Transverse colon (tissue), 3 donors: ENCODE measurements around the gene TCF7L2.

Experiments used
- EP300 ChIP-seq: sonication (generic); formaldehyde crosslinking; IDR thresholded peaks from one replicate; pipeline ENCODE4 v1.6.1; 2017; ENCODE audit warnings: antibody characterized with exemption, low read depth
- POLR2A ChIP-seq: fragments of 450-650 bp; IDR thresholded peaks from one replicate; pipeline ENCODE4 v1.6.1; 2016; ENCODE audit warnings: antibody characterized with exemption, mild to moderate bottlenecking, moderate library complexity
- TF ChIP-seq, protein P1 (sequence below), 5 experiments: fragments of 200-600 bp in 3 of 5; fragments of 450-650 bp in 2 of 5; sonication (generic) in 3 of 5; IDR thresholded peaks; 1 replicate in 2 of 5; 2 replicates in 3 of 5; pipeline ENCODE4 v1.5.1; 2016 to 2017; ENCODE audit warnings: antibody characterized with exemption in 5 of 5, inconsistent platforms in 3 of 5, mild to moderate bottlenecking in 2 of 5, moderate library complexity in 1 of 5

DNA sequence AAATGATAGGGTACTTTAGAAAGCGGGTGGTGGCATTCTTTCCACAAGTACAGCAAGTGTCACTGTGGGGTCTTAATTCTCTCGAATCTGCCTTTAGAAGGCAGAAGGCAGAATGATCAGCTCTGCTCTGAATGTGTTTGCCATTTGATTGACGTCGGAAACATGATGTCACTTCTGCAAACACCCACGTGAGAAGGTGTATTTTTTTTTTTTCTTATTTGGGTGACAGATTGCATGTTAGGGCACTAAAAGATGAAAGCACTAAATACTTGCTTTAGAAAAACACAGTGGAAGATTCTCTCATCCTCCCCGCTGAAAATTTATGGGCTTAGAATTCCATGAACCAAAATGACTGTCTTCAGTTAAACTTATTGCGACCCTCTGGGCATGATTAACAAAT is 150.2 kb downstream of the TCF7L2 start:
- TF ChIP-seq, protein P1, sequence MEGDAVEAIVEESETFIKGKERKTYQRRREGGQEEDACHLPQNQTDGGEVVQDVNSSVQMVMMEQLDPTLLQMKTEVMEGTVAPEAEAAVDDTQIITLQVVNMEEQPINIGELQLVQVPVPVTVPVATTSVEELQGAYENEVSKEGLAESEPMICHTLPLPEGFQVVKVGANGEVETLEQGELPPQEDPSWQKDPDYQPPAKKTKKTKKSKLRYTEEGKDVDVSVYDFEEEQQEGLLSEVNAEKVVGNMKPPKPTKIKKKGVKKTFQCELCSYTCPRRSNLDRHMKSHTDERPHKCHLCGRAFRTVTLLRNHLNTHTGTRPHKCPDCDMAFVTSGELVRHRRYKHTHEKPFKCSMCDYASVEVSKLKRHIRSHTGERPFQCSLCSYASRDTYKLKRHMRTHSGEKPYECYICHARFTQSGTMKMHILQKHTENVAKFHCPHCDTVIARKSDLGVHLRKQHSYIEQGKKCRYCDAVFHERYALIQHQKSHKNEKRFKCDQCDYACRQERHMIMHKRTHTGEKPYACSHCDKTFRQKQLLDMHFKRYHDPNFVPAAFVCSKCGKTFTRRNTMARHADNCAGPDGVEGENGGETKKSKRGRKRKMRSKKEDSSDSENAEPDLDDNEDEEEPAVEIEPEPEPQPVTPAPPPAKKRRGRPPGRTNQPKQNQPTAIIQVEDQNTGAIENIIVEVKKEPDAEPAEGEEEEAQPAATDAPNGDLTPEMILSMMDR (IDR thresholded peaks at IDR 0.05): no peak
- TF ChIP-seq EP300 (no peak), POLR2A (no peak)
